ENCODE results near the gene ZMPSTE24. TPM values are rescaled to one million over a fixed set of nuclear protein-coding genes. Genes with fewer than 3 reads are reported as not detected.
"Not testable (repeated sequence)": the region's sequence is repeated elsewhere in the genome, so short reads cannot be mapped to it uniquely, and the experiment has no call there.

ZMPSTE24 gene
- total RNA-seq, 1 donor from 2014 or later = 35.6 TPM

- Mint-ChIP-seq H3K4me1 (no peaks in the 10 kb centered on the region), H3K4me3 (no peak overlapping the region), H3K9me3 (no peaks in the 10 kb centered on the region), H3K36me3 (ENCODE audit: low read depth) (no peaks in the 10 kb centered on the region), H3K27ac (ENCODE audit: unreplicated experiment) (no peak overlapping the region), H3K27me3 (ENCODE audit: low read depth) (peaks cover 34% of the 10 kb centered on the region)
- no peak for DNase-seq (ENCODE audit: low read depth, low spot score)
- no peak for TF ChIP-seq CTCF (conservative IDR thresholded peaks at IDR 0.05)
These were observed 81.6 kb downstream of the ZMPSTE24 start for GRCh38 chr1:40339420-40340323.

DNA sequence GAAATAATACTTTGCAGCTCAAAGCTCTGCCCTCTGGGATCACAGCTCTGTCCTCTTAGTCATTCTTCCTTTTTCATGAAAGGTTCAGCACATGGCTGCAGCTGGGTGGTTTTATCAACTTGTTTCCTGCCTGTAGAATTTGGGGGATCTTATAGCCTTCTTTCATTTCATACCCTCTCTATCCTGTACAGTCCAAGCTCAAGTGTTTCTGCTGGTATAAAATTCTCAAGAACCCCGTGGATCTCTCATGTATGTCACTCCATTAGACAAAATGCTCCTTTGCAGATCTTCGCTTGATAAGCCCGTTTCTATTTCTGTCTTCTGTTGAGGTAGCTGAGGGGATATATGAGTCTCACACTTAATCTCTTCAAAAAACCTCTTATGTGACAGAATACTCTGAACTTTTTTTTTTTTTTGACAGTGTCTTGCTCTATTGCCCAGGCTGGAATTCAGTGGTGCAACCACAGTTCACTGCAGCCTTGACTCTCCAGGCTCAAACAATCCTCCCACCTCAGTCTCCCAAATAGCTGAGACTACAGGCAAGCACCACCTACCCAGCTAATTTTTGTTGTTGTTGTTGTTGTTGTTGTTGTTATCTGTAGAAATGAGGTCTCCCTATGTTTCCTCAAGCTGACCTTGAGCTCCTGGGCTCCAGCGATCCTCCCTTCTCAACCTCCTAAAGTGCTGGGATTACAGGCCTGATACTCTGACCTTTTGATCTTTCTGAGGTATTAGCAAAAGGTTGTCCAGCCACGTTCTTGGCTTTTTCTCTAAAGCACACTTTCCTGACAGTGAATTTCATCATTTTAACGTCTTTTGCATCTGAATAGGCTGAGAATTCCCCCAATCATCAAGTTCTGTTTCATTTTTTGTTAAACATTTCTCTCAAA is 83.7 kb downstream of the ZMPSTE24 start:
- H3K4me3 Mint-ChIP-seq = no peak overlapping the region
- no peak for TF ChIP-seq CTCF (conservative IDR thresholded peaks at IDR 0.05)
- peaks cover 34% of the 10 kb centered on the region for H3K27me3 Mint-ChIP-seq (ENCODE audit: low read depth)
- H3K9me3 Mint-ChIP-seq = no peaks in the 10 kb centered on the region
- DNase-seq (ENCODE audit: low read depth, low spot score) = no peak
- H3K4me1 Mint-ChIP-seq = no peaks in the 10 kb centered on the region
- no peaks in the 10 kb centered on the region for H3K36me3 Mint-ChIP-seq (ENCODE audit: low read depth)
- H3K27ac Mint-ChIP-seq (ENCODE audit: unreplicated experiment) = no peak overlapping the region

GRCh38 chr1:40342381-40342717 is 84.3 kb downstream of the ZMPSTE24 start:
- H3K27ac Mint-ChIP-seq (ENCODE audit: unreplicated experiment); H3K9me3 Mint-ChIP-seq; H3K4me1 Mint-ChIP-seq; H3K36me3 Mint-ChIP-seq (ENCODE audit: low read depth); H3K4me3 Mint-ChIP-seq; DNase-seq (ENCODE audit: low read depth, low spot score): not testable (repeated sequence)
- peaks cover 34% of the 10 kb centered on the region for H3K27me3 Mint-ChIP-seq (ENCODE audit: low read depth)

Other genes with a start within 250 kb of the ZMPSTE24 start
- 213 TPM in 2 replicates for gene CAP1, start 217.5 kb upstream of the ZMPSTE24 start, total RNA-seq
- gene PPT1, start 161.0 kb upstream of the ZMPSTE24 start, total RNA-seq = 91.2 and 95.4 TPM in 2 replicates
- gene RLF, start 96.8 kb upstream of the ZMPSTE24 start, total RNA-seq = 24.0 and 26.5 TPM in 2 replicates
- gene TMCO2, start 10.3 kb upstream of the ZMPSTE24 start, total RNA-seq = not detected in 2 replicates
- gene COL9A2, start 59.0 kb downstream of the ZMPSTE24 start, total RNA-seq = 9.0 and 10.2 TPM in 2 replicates
- gene SMAP2, start 115.5 kb downstream of the ZMPSTE24 start, total RNA-seq = 25.4 and 26.3 TPM in 2 replicates
- 14.3 and 15.7 TPM in 2 replicates for gene ZFP69B, start 192.2 kb downstream of the ZMPSTE24 start, total RNA-seq
- gene ZFP69, start 219.1 kb downstream of the ZMPSTE24 start, total RNA-seq = 6.9 and 8.0 TPM in 2 replicates

All from neural crest cell (in vitro differentiated cells).